ENCODE data around the gene LRRK1. TPM values are rescaled to one million over a fixed set of nuclear protein-coding genes. Genes with fewer than 3 reads are reported as not detected.

LRRK1 gene
- total RNA-seq, 3 donors from 2014 or later (not counting 1 experiment from before 2014, with no cell fraction given) = 1.2 to 5.5 (median 3.2) TPM

- peaks cover 17 to 23% of the 10 kb centered on the region in 2 donors for H3K27me3 Mint-ChIP-seq (ENCODE audit: low read depth in 2 of 2)
- H3K27ac Mint-ChIP-seq = no peak overlapping the region
- no peak for TF ChIP-seq CTCF (IDR thresholded peaks at IDR 0.05)
- Histone ChIP-seq H3K4me3 (ENCODE audit: low read length) (no peak overlapping the region), H3K36me3 (ENCODE audit: control insufficient read depth, insufficient read depth, low read length) (no peaks in the 10 kb centered on the region), H3K27ac (ENCODE audit: low read length) (no peak overlapping the region), H3K9me3 (ENCODE audit: control insufficient read depth, insufficient read depth, low read length) (no peaks in the 10 kb centered on the region), H3K4me1 (ENCODE audit: control insufficient read depth, insufficient read depth, low read length) (no peaks in the 10 kb centered on the region), H3K27me3 (ENCODE audit: control insufficient read depth, insufficient read depth, low read length) (no peaks in the 10 kb centered on the region)
- no peaks in the 10 kb centered on the region for H3K4me1 Mint-ChIP-seq
- no peak overlapping the region for H3K4me3 Mint-ChIP-seq
- ATAC-seq (no peak), DNase-seq (peak in 1 of 2 donors; percentile 2)
- intact Hi-C loops (cut with micrococcal nuclease) = no loop called here
- WGBS (ENCODE audit: insufficient coverage) = 93% methylated on average over 13 of the region's 13 CpGs
- peaks cover 7% of the 10 kb centered on the region for H3K36me3 Mint-ChIP-seq
- H3K9me3 Mint-ChIP-seq = peaks cover 0 to 2% of the 10 kb centered on the region in 2 donors
Measured at GRCh38 chr15:101043911-101044624, 124.9 kb downstream of the LRRK1 start.

- Mint-ChIP-seq H3K27me3 (ENCODE audit: low read depth in 2 of 2) (peaks cover 17 to 22% of the 10 kb centered on the region in 2 donors), H3K27ac (no peak overlapping the region), H3K36me3 (peaks cover 7% of the 10 kb centered on the region), H3K4me1 (no peaks in the 10 kb centered on the region), H3K9me3 (peaks cover 0 to 2% of the 10 kb centered on the region in 2 donors), H3K4me3 (no peak overlapping the region)
- Histone ChIP-seq H3K36me3 (ENCODE audit: control insufficient read depth, insufficient read depth, low read length) (no peaks in the 10 kb centered on the region), H3K9me3 (ENCODE audit: control insufficient read depth, insufficient read depth, low read length) (no peaks in the 10 kb centered on the region), H3K27ac (ENCODE audit: low read length) (no peak overlapping the region), H3K4me3 (ENCODE audit: low read length) (no peak overlapping the region), H3K4me1 (ENCODE audit: control insufficient read depth, insufficient read depth, low read length) (no peaks in the 10 kb centered on the region), H3K27me3 (ENCODE audit: control insufficient read depth, insufficient read depth, low read length) (no peaks in the 10 kb centered on the region)
- WGBS (ENCODE audit: insufficient coverage) = 84% methylated on average over 11 of the region's 11 CpGs
- no peak for TF ChIP-seq CTCF (IDR thresholded peaks at IDR 0.05)
- intact Hi-C loops (cut with micrococcal nuclease) = no loop called here
- DNase-seq (no peak), ATAC-seq (no peak)
Measured at GRCh38 chr15:101044625-101045235, 125.6 kb downstream of the LRRK1 start.

GRCh38 chr15:101045236-101045646 is 126.1 kb downstream of the LRRK1 start:
- Histone ChIP-seq H3K36me3 (ENCODE audit: control insufficient read depth, insufficient read depth, low read length) (no peaks in the 10 kb centered on the region), H3K9me3 (ENCODE audit: control insufficient read depth, insufficient read depth, low read length) (no peaks in the 10 kb centered on the region), H3K4me3 (ENCODE audit: low read length) (no peak overlapping the region), H3K27ac (ENCODE audit: low read length) (no peak overlapping the region), H3K27me3 (ENCODE audit: control insufficient read depth, insufficient read depth, low read length) (no peaks in the 10 kb centered on the region), H3K4me1 (ENCODE audit: control insufficient read depth, insufficient read depth, low read length) (no peaks in the 10 kb centered on the region)
- Mint-ChIP-seq H3K27ac (no peak overlapping the region), H3K4me3 (no peak overlapping the region), H3K4me1 (no peaks in the 10 kb centered on the region), H3K36me3 (peaks cover 7% of the 10 kb centered on the region), H3K27me3 (ENCODE audit: low read depth in 2 of 2) (peaks cover 17 to 19% of the 10 kb centered on the region in 2 donors), H3K9me3 (peaks cover 0 to 2% of the 10 kb centered on the region in 2 donors)
- DNase-seq = no peak
- 95% methylated on average over 14 of the region's 14 CpGs for WGBS (ENCODE audit: insufficient coverage)
- ATAC-seq = no peak
- intact Hi-C loops (cut with micrococcal nuclease) = no loop called here
- TF ChIP-seq CTCF (IDR thresholded peaks at IDR 0.05) = no peak

All from natural killer cell (primary cell).